Ascending aorta (tissue), 2 donors: Measurements from ENCODE around the gene MUC2. TPM values are rescaled to one million over a fixed set of nuclear protein-coding genes. Genes with fewer than 3 reads are reported as not detected.
A peak's percentile ranks its signal among the peaks of the same experiment; 100 is the strongest.

ENCODE experiments used
- DNase-seq, 2 donors: peaks; one replicate each; pipeline ENCODE4 v3.0.0-alpha.2; 2019; ENCODE audit warnings: low spot score in 2 of 2
- H3K27ac ChIP-seq, 2 donors: fragments of 200-600 bp; sonication (generic); one replicate each; pipeline ENCODE4 v1.5.1; 2016 to 2017; ENCODE audit warnings: mild to moderate bottlenecking in 1 of 2
- H3K27me3 ChIP-seq: fragments of 200-600 bp; sonication (generic); one replicate; pipeline ENCODE4 v1.5.1; 2017
- H3K36me3 ChIP-seq, 2 donors: fragments of 200-600 bp; sonication (generic); one replicate each; pipeline ENCODE4 v1.5.1; 2016
- H3K4me1 ChIP-seq, 2 donors: fragments of 200-600 bp; sonication (generic); one replicate each; pipeline ENCODE4 v1.5.1; 2016 to 2017; ENCODE audit warnings: mild to moderate bottlenecking in 1 of 2
- H3K4me3 ChIP-seq, 2 donors: fragments of 200-600 bp; sonication (generic); one replicate each; pipeline ENCODE4 v1.5.1; 2016 to 2017; ENCODE audit warnings: mild to moderate bottlenecking in 1 of 2
- H3K9me3 ChIP-seq, 2 donors: fragments of 200-600 bp; sonication (generic); one replicate each; pipeline ENCODE4 v1.5.1; 2016
- intact Hi-C: fragments of 100-400 bp; cut with DNase I; formaldehyde crosslinking; loops from one replicate; pipeline ENCODE4 v1.15.1; 2023
- total RNA-seq: library from RNA; depleted of rRNA; stranded (reverse); fragments of >200 nt; gene quantifications from one replicate; pipeline ENCODE4 v1.1.0, GENCODE V29; 2016
- TF ChIP-seq, protein P1 (sequence below), 3 experiments: fragments of 200-600 bp in 2 of 3; fragments of 450-650 bp in 1 of 3; sonication (generic) in 2 of 3; IDR thresholded peaks; one replicate each; pipeline ENCODE4 v1.5.1; 2016 to 2019; ENCODE audit warnings: antibody characterized with exemption in 3 of 3, mild to moderate bottlenecking in 1 of 3, moderate library complexity in 1 of 3

The MUC2 gene
- total RNA-seq, 1 donor from 2014 or later: 0.11 TPM

DNA sequence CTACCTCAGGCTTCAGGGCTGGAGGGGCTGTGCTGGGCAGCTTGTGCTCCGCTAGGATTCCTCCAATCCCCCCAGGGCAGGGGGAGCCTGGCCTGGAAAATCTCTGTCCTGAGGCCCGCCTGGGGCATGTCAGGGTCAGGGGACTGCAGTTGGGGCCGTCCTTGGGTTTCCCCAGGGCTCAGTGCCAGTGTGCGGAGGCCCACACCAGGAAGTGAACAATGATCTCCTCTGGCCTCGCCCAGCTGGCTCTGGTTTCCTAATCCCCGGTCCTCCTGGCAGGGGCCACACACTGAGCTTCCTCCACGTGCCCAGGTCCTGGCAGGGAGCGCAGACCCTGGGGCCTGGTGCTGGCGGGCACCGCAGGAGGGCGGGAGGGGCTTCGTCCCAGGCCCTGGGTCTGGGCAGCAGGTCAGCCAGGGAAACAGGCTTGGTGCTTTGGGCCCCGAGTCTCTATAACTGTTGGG is 1.4 kb upstream of the MUC2 start:
- DNase-seq: peak in 1 of 2 donors; percentile 62
- Histone ChIP-seq H3K4me1 (no peaks in the 10 kb centered on the region), H3K36me3 (no peaks in the 10 kb centered on the region), H3K27ac (no peak overlapping the region), H3K9me3 (no peaks in the 10 kb centered on the region), H3K27me3 (no peaks in the 10 kb centered on the region), H3K4me3 (no peak overlapping the region)
- intact Hi-C loops: no loop called here
- TF ChIP-seq, protein P1, sequence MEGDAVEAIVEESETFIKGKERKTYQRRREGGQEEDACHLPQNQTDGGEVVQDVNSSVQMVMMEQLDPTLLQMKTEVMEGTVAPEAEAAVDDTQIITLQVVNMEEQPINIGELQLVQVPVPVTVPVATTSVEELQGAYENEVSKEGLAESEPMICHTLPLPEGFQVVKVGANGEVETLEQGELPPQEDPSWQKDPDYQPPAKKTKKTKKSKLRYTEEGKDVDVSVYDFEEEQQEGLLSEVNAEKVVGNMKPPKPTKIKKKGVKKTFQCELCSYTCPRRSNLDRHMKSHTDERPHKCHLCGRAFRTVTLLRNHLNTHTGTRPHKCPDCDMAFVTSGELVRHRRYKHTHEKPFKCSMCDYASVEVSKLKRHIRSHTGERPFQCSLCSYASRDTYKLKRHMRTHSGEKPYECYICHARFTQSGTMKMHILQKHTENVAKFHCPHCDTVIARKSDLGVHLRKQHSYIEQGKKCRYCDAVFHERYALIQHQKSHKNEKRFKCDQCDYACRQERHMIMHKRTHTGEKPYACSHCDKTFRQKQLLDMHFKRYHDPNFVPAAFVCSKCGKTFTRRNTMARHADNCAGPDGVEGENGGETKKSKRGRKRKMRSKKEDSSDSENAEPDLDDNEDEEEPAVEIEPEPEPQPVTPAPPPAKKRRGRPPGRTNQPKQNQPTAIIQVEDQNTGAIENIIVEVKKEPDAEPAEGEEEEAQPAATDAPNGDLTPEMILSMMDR (IDR thresholded peaks at IDR 0.05): no peak

DNA sequence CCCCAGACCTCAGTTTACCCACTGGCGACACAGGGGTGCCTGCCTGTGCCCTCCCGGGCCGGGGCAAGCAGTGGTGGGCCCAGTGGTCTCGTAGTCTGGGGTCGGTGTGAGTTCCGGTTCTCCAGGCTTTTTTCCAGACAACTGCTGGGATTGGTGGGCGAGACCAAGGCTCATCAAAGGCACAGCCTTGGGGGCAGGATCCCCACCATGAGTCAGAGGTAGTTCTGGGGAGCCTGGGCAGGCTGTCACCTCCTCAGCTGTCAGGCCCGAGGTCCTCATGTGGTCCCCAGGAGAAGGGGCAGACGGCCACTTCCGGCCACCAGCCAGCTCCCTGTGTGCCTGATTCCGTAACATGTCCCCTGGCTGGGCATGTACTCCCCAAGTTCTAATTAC is 827 bp upstream of the MUC2 start:
- no peaks in the 10 kb centered on the region for H3K36me3 ChIP-seq
- TF ChIP-seq, protein P1 (IDR thresholded peaks at IDR 0.05): no peak
- no peaks in the 10 kb centered on the region for H3K27me3 ChIP-seq
- no peaks in the 10 kb centered on the region for H3K9me3 ChIP-seq
- H3K27ac ChIP-seq: no peak overlapping the region
- no peaks in the 10 kb centered on the region for H3K4me1 ChIP-seq
- intact Hi-C loops: no loop called here
- no peak overlapping the region for H3K4me3 ChIP-seq
- DNase-seq: peak in 1 of 2 donors; percentile 28

DNA sequence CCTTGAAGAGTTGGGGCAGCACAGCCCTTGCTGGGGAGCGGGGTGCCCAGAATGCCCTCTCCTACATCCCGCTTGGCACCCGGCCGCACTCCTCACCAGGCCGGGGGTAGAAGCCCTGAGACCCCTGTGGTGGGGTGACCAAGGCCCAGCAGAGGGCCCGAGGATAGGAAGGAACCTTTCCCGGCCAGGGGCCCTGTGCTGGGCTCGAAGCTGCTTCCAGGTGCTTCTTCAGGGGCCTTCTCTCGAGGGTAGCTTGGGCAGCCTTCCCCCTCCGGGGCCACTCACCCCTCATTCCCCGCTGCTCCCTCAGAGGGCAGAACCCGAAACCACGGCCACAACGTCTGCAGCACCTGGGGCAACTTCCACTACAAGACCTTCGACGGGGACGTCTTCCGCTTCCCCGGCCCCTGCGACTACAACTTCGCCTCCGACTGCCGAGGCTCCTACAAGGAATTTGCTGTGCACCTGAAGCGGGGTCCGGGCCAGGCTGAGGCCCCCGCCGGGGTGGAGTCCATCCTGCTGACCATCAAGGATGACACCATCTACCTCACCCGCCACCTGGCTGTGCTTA is 752 bp downstream of the MUC2 start:
- no peaks in the 10 kb centered on the region for H3K36me3 ChIP-seq
- TF ChIP-seq, protein P1 (IDR thresholded peaks at IDR 0.05): no peak
- no peaks in the 10 kb centered on the region for H3K4me1 ChIP-seq
- no peak overlapping the region for H3K4me3 ChIP-seq
- H3K27me3 ChIP-seq: no peaks in the 10 kb centered on the region
- intact Hi-C loops: no loop called here
- H3K27ac ChIP-seq: no peak overlapping the region
- H3K9me3 ChIP-seq: no peaks in the 10 kb centered on the region
- DNase-seq: peak in 1 of 2 donors; percentile 35

DNA sequence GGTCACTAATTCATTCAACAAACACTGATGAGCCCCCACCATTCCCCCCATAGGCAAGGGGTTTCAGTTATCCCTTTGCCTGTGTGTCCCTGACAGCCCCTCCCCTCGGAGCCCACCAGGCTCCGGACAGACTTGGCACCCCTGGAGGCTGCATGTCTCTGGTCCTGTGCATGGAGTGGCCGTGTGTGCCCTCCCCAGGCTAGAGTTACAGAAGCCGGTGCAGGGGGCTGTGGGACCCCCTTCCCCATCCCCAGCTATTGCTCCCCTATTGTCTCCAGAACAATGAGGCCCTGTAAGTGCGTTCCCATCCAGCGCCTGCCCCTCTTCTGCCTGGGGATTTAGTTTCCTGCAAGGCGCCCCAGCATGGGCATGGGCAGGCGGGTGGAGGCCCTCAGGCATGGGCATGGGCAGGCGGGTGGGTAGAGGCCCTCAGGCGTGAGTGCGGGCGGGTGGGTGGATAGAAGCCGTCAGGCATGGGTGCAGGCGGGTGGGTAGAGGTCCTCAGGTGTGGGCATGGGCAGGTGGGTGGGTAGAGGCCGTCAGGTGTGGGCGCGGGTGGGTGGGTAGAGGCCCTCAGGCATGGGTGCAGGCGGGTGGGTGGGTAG is 1.5 kb downstream of the MUC2 start:
- DNase-seq: peak in 1 of 2 donors; percentile 38
- no peaks in the 10 kb centered on the region for H3K9me3 ChIP-seq
- no peak overlapping the region for H3K27ac ChIP-seq
- TF ChIP-seq, protein P1 (IDR thresholded peaks at IDR 0.05): no peak
- H3K4me1 ChIP-seq: no peaks in the 10 kb centered on the region
- H3K4me3 ChIP-seq: no peak overlapping the region
- H3K27me3 ChIP-seq: no peaks in the 10 kb centered on the region
- no peaks in the 10 kb centered on the region for H3K36me3 ChIP-seq
- intact Hi-C loops: no loop called here

DNA sequence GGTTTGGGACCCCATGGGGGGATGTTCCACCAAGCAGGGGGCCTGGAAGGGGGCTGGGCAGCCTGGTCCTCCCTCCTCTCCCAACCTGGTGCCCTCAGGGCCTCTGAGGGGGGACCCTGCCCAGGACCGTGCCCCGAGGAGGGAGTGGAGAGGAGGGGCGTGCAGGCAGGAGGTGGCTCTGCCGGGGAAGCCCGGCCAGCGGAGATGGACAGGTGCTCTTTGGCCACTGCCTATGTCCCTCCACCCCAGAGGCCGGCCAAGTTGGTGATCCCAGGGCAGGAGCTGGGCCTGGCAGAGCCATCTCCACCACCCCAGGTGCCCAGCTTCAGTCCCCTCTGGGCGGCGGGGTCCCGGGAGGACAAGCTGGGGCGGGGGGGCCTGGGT is 2.4 kb downstream of the MUC2 start:
- TF ChIP-seq, protein P1 (IDR thresholded peaks at IDR 0.05): no peak
- H3K27ac ChIP-seq: no peak overlapping the region
- no peaks in the 10 kb centered on the region for H3K4me1 ChIP-seq
- DNase-seq: no peak
- no peaks in the 10 kb centered on the region for H3K9me3 ChIP-seq
- no peaks in the 10 kb centered on the region for H3K27me3 ChIP-seq
- no peaks in the 10 kb centered on the region for H3K36me3 ChIP-seq
- intact Hi-C loops: no loop called here
- no peak overlapping the region for H3K4me3 ChIP-seq
